H1 (cell line): ENCODE measurements around the gene THPO. TPM values are rescaled to one million over a fixed set of nuclear protein-coding genes. Genes with fewer than 3 reads are reported as not detected.

Experiments
- CTCF ChIA-PET: fragments of 300-600 bp; sonication (Branson Sonifier 250); formaldehyde crosslinking; loops from one replicate; lab custom pipeline; 2021; ENCODE audit not compliant: partially characterized antibody; lab: Charles Lee
- POLR2A ChIA-PET: fragments of 300-600 bp; sonication (Branson Sonifier 250); formaldehyde crosslinking; loops from one replicate; lab custom pipeline; 2021; ENCODE audit warnings: inconsistent platforms; ENCODE audit not compliant: partially characterized antibody; lab: Charles Lee
- DNase-seq, 2 experiments: peaks; one replicate each; pipeline versions ENCODE4 v3.0.0 to v3.0.0-alpha.2; 2010 to 2022; ENCODE audit warnings: low spot score in 2 of 2, low read depth in 1 of 2, mixed read lengths in 1 of 2
- FAIRE-seq: peaks from 2 replicates; lab custom pipeline; 2011; peaks lifted over from hg19 to GRCh38; lab: Jason Lieb, UNC
- H2AFZ ChIP-seq: 2 replicates; pipeline ENCODE4 v1.8.1; 2012; ENCODE audit warnings: low read length, inconsistent platforms
- H2AK5ac ChIP-seq: 2 replicates; pipeline ENCODE4 v1.6.1; 2013; ENCODE audit warnings: low read depth, low read length
- H2BK120ac ChIP-seq: replicated peaks from 2 replicates; pipeline ENCODE3; 2013; ENCODE audit warnings: low read depth, low read length, inconsistent platforms
- H2BK12ac ChIP-seq: 2 replicates; pipeline ENCODE4 v1.6.1; 2013; ENCODE audit warnings: low read depth, low read length
- H2BK15ac ChIP-seq: 2 replicates; pipeline ENCODE4 v1.6.1; 2013; ENCODE audit warnings: low read length
- H2BK20ac ChIP-seq: 2 replicates; pipeline ENCODE4 v1.6.1; 2013; ENCODE audit warnings: low read length
- H2BK5ac ChIP-seq: 2 replicates; pipeline ENCODE4 v1.6.1; 2013; ENCODE audit warnings: low read depth, low read length
- H3K14ac ChIP-seq: 2 replicates; pipeline ENCODE4 v1.6.1; 2013; ENCODE audit warnings: inconsistent platforms; ENCODE audit not compliant: insufficient read length
- H3K18ac ChIP-seq: 2 replicates; pipeline ENCODE4 v1.6.1; 2013; ENCODE audit warnings: low read length; ENCODE audit errors: extremely low read depth
- H3K23ac ChIP-seq: 2 replicates; pipeline ENCODE4 v1.6.1; 2013; ENCODE audit warnings: inconsistent platforms; ENCODE audit not compliant: insufficient read length
- H3K23me2 ChIP-seq: 2 replicates; pipeline ENCODE4 v1.6.1; 2013; ENCODE audit warnings: low read depth, low read length
- H3K27ac ChIP-seq: 2 replicates; pipeline ENCODE4 v1.6.1; 2011; ENCODE audit warnings: low read depth, low read length, inconsistent platforms
- H3K27me3 ChIP-seq, 4 experiments: replicated peaks in 1 of 4; 1 replicate in 1 of 4; 2 replicates in 3 of 4; pipeline versions ENCODE4 v1.6.1 to v1.8.1; 2011 to 2013; ENCODE audit warnings: low read length in 3 of 4, mild to moderate bottlenecking in 3 of 4, inconsistent platforms in 2 of 4, mixed read lengths in 2 of 4, moderate library complexity in 1 of 4; ENCODE audit not compliant: control insufficient read depth in 3 of 4, insufficient read depth in 3 of 4; ENCODE audit errors: extremely low read depth in 1 of 4
- H3K36me3 ChIP-seq, 4 experiments: 2 replicates each; pipeline versions ENCODE4 v1.6.1 to v1.8.1; 2011 to 2013; ENCODE audit warnings: mild to moderate bottlenecking in 4 of 4, low read length in 3 of 4, moderate library complexity in 2 of 4, control low read depth in 1 of 4, inconsistent platforms in 1 of 4; ENCODE audit not compliant: insufficient read depth in 4 of 4, control insufficient read depth in 2 of 4
- H3K4ac ChIP-seq: replicated peaks from 2 replicates; pipeline ENCODE3; 2013; ENCODE audit warnings: low read length, low read depth, mixed read lengths, inconsistent platforms; ENCODE audit not compliant: insufficient read length
- H3K4me1 ChIP-seq, 4 experiments: replicated peaks in 1 of 4; 1 replicate in 1 of 4; 2 replicates in 3 of 4; pipeline versions ENCODE4 v1.6.1 to v1.8.1; 2011 to 2013; ENCODE audit warnings: low read length in 3 of 4, inconsistent platforms in 2 of 4, mixed read lengths in 1 of 4; ENCODE audit not compliant: insufficient read depth in 4 of 4, control insufficient read depth in 3 of 4
- H3K4me2 ChIP-seq, 2 experiments: 2 replicates each; pipeline versions ENCODE4 v1.6.1 to v1.8.1; 2011 to 2013; ENCODE audit warnings: low read depth in 2 of 2, low read length in 2 of 2, control low read depth in 1 of 2, inconsistent platforms in 1 of 2, mild to moderate bottlenecking in 1 of 2; ENCODE audit not compliant: insufficient read depth in 1 of 2
- H3K4me3 ChIP-seq, 4 experiments: fragments of 200-600, 300-600 bp in 1 of 4; sonication (generic), shearing (Covaris generic), sonication (Bioruptor Twin) in 1 of 4; 2 replicates each; pipeline versions ENCODE4 v1.5.1 to v1.8.1; 2011 to 2016; ENCODE audit warnings: low read length in 4 of 4, low read depth in 3 of 4, control low read depth in 2 of 4, inconsistent platforms in 2 of 4, mild to moderate bottlenecking in 2 of 4, mixed read lengths in 1 of 4, moderate library complexity in 1 of 4; ENCODE audit not compliant: insufficient read depth in 2 of 4; ENCODE audit errors: extremely low read depth in 1 of 4
- H3K56ac ChIP-seq: replicated peaks from 2 replicates; pipeline ENCODE3; 2013; ENCODE audit warnings: low read depth, mild to moderate bottlenecking, mixed read lengths, low read length, inconsistent platforms; ENCODE audit not compliant: insufficient read length
- H3K79me1 ChIP-seq: 2 replicates; pipeline ENCODE4 v1.6.1; 2013; ENCODE audit warnings: low read depth, low read length, control low read depth
- H3K79me2 ChIP-seq, 2 experiments: 2 replicates each; pipeline versions ENCODE4 v1.6.1 to v1.8.1; 2012 to 2013; ENCODE audit warnings: low read length in 2 of 2, mild to moderate bottlenecking in 2 of 2, inconsistent platforms in 1 of 2; ENCODE audit not compliant: insufficient read depth in 2 of 2, control insufficient read depth in 1 of 2
- H3K9ac ChIP-seq, 4 experiments: replicated peaks in 1 of 4; 1 replicate in 1 of 4; 2 replicates in 3 of 4; pipeline versions ENCODE4 v1.6.1 to v1.8.1; 2011 to 2013; ENCODE audit warnings: low read depth in 3 of 4, low read length in 3 of 4, control low read depth in 2 of 4, mild to moderate bottlenecking in 2 of 4, moderate library complexity in 2 of 4, inconsistent platforms in 1 of 4; ENCODE audit errors: extremely low read depth in 1 of 4
- H3K9me3 ChIP-seq, 2 experiments: 2 replicates each; pipeline versions ENCODE4 v1.6.1 to v1.8.1; 2012 to 2013; ENCODE audit warnings: mild to moderate bottlenecking in 2 of 2, moderate library complexity in 2 of 2, control low read depth in 1 of 2, inconsistent platforms in 1 of 2, low read depth in 1 of 2, low read length in 1 of 2, mixed read lengths in 1 of 2; ENCODE audit not compliant: insufficient read depth in 2 of 2
- H4K20me1 ChIP-seq, 2 experiments: replicated peaks in 1 of 2; 2 replicates each; pipeline versions ENCODE3 to v1.8.1; 2011 to 2013; ENCODE audit warnings: inconsistent platforms in 2 of 2, low read length in 2 of 2, mild to moderate bottlenecking in 1 of 2; ENCODE audit not compliant: insufficient read depth in 2 of 2, control insufficient read depth in 1 of 2
- H4K5ac ChIP-seq: 2 replicates; pipeline ENCODE4 v1.6.1; 2013; ENCODE audit warnings: low read length, low read depth, mixed read lengths, inconsistent platforms; ENCODE audit not compliant: insufficient read length
- H4K8ac ChIP-seq: 2 replicates; pipeline ENCODE4 v1.8.0; 2013; ENCODE audit warnings: mild to moderate bottlenecking, moderate library complexity, low read length, inconsistent platforms; ENCODE audit not compliant: insufficient read depth; ENCODE audit errors: extremely low read depth
- H4K91ac ChIP-seq: replicated peaks from 2 replicates; pipeline ENCODE3; 2013; ENCODE audit warnings: low read length, mixed read lengths, inconsistent platforms; ENCODE audit not compliant: insufficient read length
- CBX8 ChIP-seq: fragments of 300-800, 300-1000 bp; sonication (generic); IDR thresholded peaks from 2 replicates; pipeline ENCODE4 v1.7.1; 2016; ENCODE audit warnings: low read depth, low read length, borderline replicate concordance
- CEBPB ChIP-seq: IDR thresholded peaks from 2 replicates; pipeline ENCODE4 v1.6.1; 2012; ENCODE audit warnings: low read depth, low read length
- CTBP2 ChIP-seq: IDR thresholded peaks from 2 replicates; pipeline ENCODE4 v1.7.0; 2011; ENCODE audit warnings: borderline replicate concordance, mild to moderate bottlenecking, moderate library complexity, mixed read lengths, low read length; ENCODE audit not compliant: insufficient read depth, insufficient read length
- CTCF ChIP-seq, 3 experiments: IDR thresholded peaks; 1 replicate in 2 of 3; 2 replicates in 1 of 3; pipeline versions ENCODE4 v1.5.1 to v1.6.1; 2011; ENCODE audit warnings: low read length in 3 of 3, mild to moderate bottlenecking in 3 of 3, inconsistent platforms in 2 of 3, low read depth in 1 of 3, moderate library complexity in 1 of 3; ENCODE audit not compliant: insufficient read depth in 1 of 3; ENCODE audit errors: control extremely low read depth in 1 of 3
- FOSL1 ChIP-seq: IDR thresholded peaks from 2 replicates; pipeline ENCODE4 v1.6.1; 2011; ENCODE audit warnings: mild to moderate bottlenecking, low read depth, low read length, moderate library complexity; ENCODE audit not compliant: insufficient read depth
- GABPA ChIP-seq: IDR thresholded peaks from 2 replicates; pipeline ENCODE4 v1.6.1; 2011; ENCODE audit warnings: mild to moderate bottlenecking, low read length, moderate library complexity, borderline replicate concordance; ENCODE audit not compliant: insufficient read depth
- JUND ChIP-seq: IDR thresholded peaks from 2 replicates; pipeline ENCODE4 v1.6.1; 2011; ENCODE audit warnings: mild to moderate bottlenecking, improper control_type of control experiment, low read length
- KDM5A ChIP-seq: fragments of 200-600 bp; IDR thresholded peaks from 2 replicates; pipeline ENCODE4 v1.7.1; 2012; ENCODE audit warnings: mild to moderate bottlenecking, low read length, inconsistent platforms, mixed read lengths
- MAFK ChIP-seq: IDR thresholded peaks from 2 replicates; pipeline ENCODE4 v1.6.1; 2012; ENCODE audit warnings: low read depth, mild to moderate bottlenecking, improper control_type of control experiment, low read length
- PHF8 ChIP-seq: fragments of 200-600 bp; sonication (generic); conservative IDR thresholded peaks from 2 replicates; pipeline ENCODE4 v1.7.1; 2012; ENCODE audit warnings: low read depth, mild to moderate bottlenecking, inconsistent platforms, low read length, moderate library complexity
- RXRA ChIP-seq: IDR thresholded peaks from 2 replicates; pipeline ENCODE4 v1.6.1; 2011; ENCODE audit warnings: low read depth, mild to moderate bottlenecking, low read length, moderate library complexity; ENCODE audit not compliant: insufficient read depth
- YY1 ChIP-seq: IDR thresholded peaks from 2 replicates; pipeline ENCODE4 v1.6.1; 2011; ENCODE audit warnings: low read depth, mild to moderate bottlenecking, low read length
- WGBS, 2 experiments: shearing (Covaris generic) in 1 of 2; methylation state at CpG; one replicate each; pipeline versions ENCODE4 v1.1.6 to v1.1.7; 2013 to 2015; ENCODE audit warnings: low lambda C conversion rate in 2 of 2, mixed read lengths in 2 of 2, inconsistent platforms in 1 of 2, low coverage in 1 of 2, missing lambda C conversion rate in 1 of 2; ENCODE audit not compliant: insufficient replicate concordance in 2 of 2, insufficient coverage in 1 of 2, insufficient read length in 1 of 2; ENCODE audit errors: extremely low coverage in 1 of 2, missing lambda C conversion rate in 1 of 2; 5-methylcytosine and 5-hydroxymethylcytosine counted together
- polyA plus RNA-seq, 7 experiments: library from polyadenylated mRNA; depleted of rRNA in 3 of 7; stranded (reverse) in 5 of 7; unstranded in 2 of 7; fragments of >200 nt in 5 of 7; fragments of 200-250 nt in 2 of 7; gene quantifications; 1 replicate in 5 of 7; 2 replicates in 1 of 7; 4 replicates in 1 of 7; pipeline versions ENCODE4 v1.2.1 to v1.2.3, GENCODE V29; 2011 to 2013; ENCODE audit warnings: missing spikeins in 2 of 7, mixed read lengths in 2 of 7
- total RNA-seq: library from RNA; stranded (reverse); fragmentation: NEBNext Ultra II Directional; extraction: Animal tissue kit (Norgen Biotek cat#: 25700); gene quantifications from 2 replicates; pipeline ENCODE4 v1.2.1, GENCODE V29; 2021

THPO gene
- total and polyA plus RNA-seq, 2 of the 8 experiments (the other 6 are each of a cell fraction or from before 2014, with no cell fraction given): 0.82 to 1.2 TPM

GRCh38 chr3:184395320-184395660 is 17.3 kb upstream of the THPO start:
- DNase-seq (no peak), FAIRE-seq (no peak)
- H3K18ac ChIP-seq: no peak overlapping the region
- peaks cover 0 to 2% (median 0%) of the 10 kb centered on the region in 4 experiments; a peak in 1 of 7 replicates for H3K4me1 ChIP-seq
- no peak overlapping the region for H3K14ac ChIP-seq
- no peaks in the 10 kb centered on the region for H3K79me2 ChIP-seq
- no peak overlapping the region for H3K23ac ChIP-seq
- no peak overlapping the region for H3K4me3 ChIP-seq
- H3K56ac ChIP-seq: no peak overlapping the region
- ChIA-PET POLR2A (no interaction called here), CTCF (interaction anchor here (1.0 to 1.5 kb wide), 2 partner anchors 23 to 25 kb away, joined by 3 to 4 read pairs; no protein-coding TSS in a partner anchor)
- H3K36me3 ChIP-seq: no peaks in the 10 kb centered on the region
- peak overlapping the region; percentile 25; the same call in 1 of the 2 replicates for H4K8ac ChIP-seq
- no peak overlapping the region for H4K91ac ChIP-seq
- no peaks in the 10 kb centered on the region for H3K27me3 ChIP-seq
- no peak overlapping the region for H2BK15ac ChIP-seq
- no peak overlapping the region for H2BK120ac ChIP-seq
- H2BK5ac ChIP-seq: no peak overlapping the region
- no peaks in the 10 kb centered on the region for H4K20me1 ChIP-seq
- H3K9ac ChIP-seq: no peak overlapping the region
- H2AK5ac ChIP-seq: no peak overlapping the region
- no peak overlapping the region for H4K5ac ChIP-seq
- H3K4me2 ChIP-seq: no peak overlapping the region
- H3K27ac ChIP-seq: no peak overlapping the region
- H3K4ac ChIP-seq: no peak overlapping the region
- H2BK20ac ChIP-seq: no peak overlapping the region
- no peaks in the 10 kb centered on the region for H3K9me3 ChIP-seq
- no peak overlapping the region for H2BK12ac ChIP-seq
- no peaks in the 10 kb centered on the region for H3K79me1 ChIP-seq
- no peaks in the 10 kb centered on the region for H3K23me2 ChIP-seq
- WGBS, 2 experiments: 84% methylated on average over 5 of the region's 5 CpGs; no CpG with 5 or more reads in 1 of the 2 experiments
- 0 out of 2 replicates have a peak overlapping the region, but pooled peaks have one; percentile 34 for H2AFZ ChIP-seq
- no peak for TF ChIP-seq CTBP2
- no peak for TF ChIP-seq MAFK
- TF ChIP-seq PHF8: no peak
- no peak for TF ChIP-seq CTCF (IDR thresholded peaks at IDR 0.05; ENCODE audit: control extremely low read depth in 1 of 3, insufficient read depth in 1 of 3, low read depth in 1 of 3, low read length in 3 of 3)
- no peak for TF ChIP-seq YY1
- TF ChIP-seq RXRA: no peak
- no peak for TF ChIP-seq FOSL1
- TF ChIP-seq JUND: no peak
- TF ChIP-seq KDM5A: no peak
- TF ChIP-seq CBX8: no peak
- no peak for TF ChIP-seq GABPA
- no peak for TF ChIP-seq CEBPB
